Cardiac fibroblast (primary cell): Measurements from ENCODE around the gene TNIK.
"Not testable (repeated sequence)": the region's sequence is repeated elsewhere in the genome, so short reads cannot be mapped to it uniquely, and the experiment has no call there.

ENCODE experiments used
- DNase-seq, 2 donors: peaks; one replicate each; pipeline versions ENCODE4 v3.0.0 to v3.0.0-alpha.2; 2010; ENCODE audit warnings: low read depth in 2 of 2
- H3K4me3 ChIP-seq, 2 donors: replicated peaks in 1 of 2; 1 replicate in 1 of 2; 2 replicates in 1 of 2; pipeline ENCODE4 v1.5.1; 2011; ENCODE audit warnings: low read depth in 2 of 2, low read length in 2 of 2, mild to moderate bottlenecking in 2 of 2, moderate library complexity in 1 of 2
- TF ChIP-seq, protein P1 (sequence below): IDR thresholded peaks from one replicate; pipeline ENCODE4 v1.5.1; 2011; ENCODE audit warnings: low read depth, mild to moderate bottlenecking, low read length, inconsistent platforms

TNIK gene

DNA sequence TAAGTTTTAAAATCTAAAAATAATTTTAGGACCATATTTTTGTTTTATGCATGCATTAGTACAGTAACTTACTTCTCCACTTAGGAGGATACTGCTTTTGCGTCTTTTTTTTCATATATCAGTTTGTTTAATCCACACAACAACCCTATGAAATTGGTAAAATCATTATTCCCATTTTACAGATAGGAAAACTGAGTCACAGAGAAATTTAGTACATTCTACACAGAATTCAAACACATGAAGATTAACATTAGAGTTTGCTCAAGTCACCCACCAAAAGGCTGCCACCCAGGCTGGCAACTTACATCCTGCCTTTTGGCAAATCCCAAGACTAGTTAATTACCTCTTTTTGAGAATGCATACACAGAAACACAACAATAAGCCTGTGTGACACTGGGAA lies 28.7 kb downstream of the TNIK start:
- DNase-seq, result no peak
- TF ChIP-seq, protein P1, sequence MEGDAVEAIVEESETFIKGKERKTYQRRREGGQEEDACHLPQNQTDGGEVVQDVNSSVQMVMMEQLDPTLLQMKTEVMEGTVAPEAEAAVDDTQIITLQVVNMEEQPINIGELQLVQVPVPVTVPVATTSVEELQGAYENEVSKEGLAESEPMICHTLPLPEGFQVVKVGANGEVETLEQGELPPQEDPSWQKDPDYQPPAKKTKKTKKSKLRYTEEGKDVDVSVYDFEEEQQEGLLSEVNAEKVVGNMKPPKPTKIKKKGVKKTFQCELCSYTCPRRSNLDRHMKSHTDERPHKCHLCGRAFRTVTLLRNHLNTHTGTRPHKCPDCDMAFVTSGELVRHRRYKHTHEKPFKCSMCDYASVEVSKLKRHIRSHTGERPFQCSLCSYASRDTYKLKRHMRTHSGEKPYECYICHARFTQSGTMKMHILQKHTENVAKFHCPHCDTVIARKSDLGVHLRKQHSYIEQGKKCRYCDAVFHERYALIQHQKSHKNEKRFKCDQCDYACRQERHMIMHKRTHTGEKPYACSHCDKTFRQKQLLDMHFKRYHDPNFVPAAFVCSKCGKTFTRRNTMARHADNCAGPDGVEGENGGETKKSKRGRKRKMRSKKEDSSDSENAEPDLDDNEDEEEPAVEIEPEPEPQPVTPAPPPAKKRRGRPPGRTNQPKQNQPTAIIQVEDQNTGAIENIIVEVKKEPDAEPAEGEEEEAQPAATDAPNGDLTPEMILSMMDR, result no peak
- H3K4me3 ChIP-seq, result no peak overlapping the region

DNA sequence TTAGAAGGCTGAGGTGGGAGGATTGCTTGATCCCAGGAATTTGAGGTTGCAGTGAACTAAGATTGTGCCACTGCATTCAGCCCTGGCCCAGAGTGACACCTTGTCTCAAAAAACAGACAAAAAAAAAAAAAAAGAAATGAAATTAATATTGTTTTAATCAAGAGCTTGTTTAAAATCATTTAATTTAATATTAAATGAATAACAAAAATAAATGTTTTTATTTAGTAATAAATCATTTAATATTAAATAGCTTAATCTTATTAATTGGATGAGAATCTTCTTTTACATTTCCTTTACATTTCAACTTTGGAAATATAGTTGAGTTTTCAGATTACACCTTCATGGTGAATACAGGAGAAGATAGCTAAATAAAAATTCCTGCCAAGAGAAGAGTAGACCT lies 29.7 kb downstream of the TNIK start:
- H3K4me3 ChIP-seq, result no peak overlapping the region
- TF ChIP-seq, protein P1, result no peak
- DNase-seq, result no peak

DNA sequence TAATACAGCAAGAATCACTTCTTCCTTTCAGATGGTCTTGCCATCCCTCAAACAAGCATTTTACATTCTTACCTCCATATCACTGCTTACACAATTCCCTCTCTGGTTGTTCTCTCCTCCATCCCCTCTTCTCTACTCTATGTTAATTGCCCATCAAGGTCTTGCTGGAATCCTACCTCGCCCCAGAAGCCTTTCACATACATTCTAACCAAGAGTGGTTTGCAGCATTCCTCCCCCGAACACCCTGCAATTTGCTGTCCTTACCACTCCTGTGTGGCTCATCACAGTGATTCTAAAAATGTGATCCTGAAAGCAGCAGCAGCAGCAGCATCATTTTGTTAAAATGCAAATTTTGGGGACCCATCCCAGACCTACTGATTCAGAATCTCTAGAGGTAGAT lies 30.6 kb downstream of the TNIK start:
- no peak overlapping the region for H3K4me3 ChIP-seq
- DNase-seq, result no peak
- TF ChIP-seq, protein P1, result no peak

DNA sequence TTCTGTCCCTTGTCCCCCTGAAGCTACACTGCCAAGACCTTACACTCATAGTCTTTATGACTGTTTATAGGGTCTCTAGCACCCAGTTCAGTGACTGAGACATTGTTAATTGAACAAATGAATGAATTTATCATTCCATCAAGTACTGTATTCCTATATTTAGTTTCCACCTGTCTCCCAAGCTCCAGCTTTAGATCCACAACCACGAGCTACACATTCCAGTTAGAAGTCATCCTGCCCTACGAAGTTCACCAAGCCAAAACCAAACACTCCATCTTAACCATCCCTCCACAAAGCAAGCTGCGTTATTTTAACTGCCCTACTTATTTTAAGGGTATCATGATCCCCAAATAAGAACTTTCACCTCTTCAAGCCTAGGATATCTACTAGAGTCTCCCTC lies 31.3 kb downstream of the TNIK start:
- no peak for DNase-seq
- TF ChIP-seq, protein P1, result no peak

DNA sequence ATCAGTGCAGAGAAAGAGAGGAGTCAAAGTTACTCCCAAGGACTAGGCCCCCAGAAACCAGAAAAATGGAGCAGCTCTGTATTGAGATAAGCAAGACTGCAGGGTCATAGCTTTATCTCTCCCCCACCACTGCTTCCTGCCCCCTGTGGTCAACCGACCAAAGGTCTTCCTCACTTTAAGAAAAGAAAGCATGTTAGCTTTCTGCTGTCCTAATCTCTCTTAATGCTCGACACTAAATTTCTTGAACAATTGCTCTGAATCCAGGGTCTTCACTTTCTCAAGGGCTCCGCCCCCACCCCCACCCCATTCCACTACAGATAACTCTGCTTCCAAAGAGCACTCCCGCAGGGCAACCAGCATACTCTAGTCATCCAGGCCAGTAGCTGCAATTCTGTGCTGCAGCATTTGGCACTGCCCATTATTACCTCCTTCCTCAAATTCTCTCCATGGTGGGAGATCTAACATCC lies 31.9 kb downstream of the TNIK start:
- TF ChIP-seq, protein P1, result no peak
- no peak for DNase-seq
- H3K4me3 ChIP-seq, result no peak overlapping the region

More for the DNA sequence above, 31.3 kb downstream of the TNIK start:
- no peak overlapping the region for H3K4me3 ChIP-seq

DNA sequence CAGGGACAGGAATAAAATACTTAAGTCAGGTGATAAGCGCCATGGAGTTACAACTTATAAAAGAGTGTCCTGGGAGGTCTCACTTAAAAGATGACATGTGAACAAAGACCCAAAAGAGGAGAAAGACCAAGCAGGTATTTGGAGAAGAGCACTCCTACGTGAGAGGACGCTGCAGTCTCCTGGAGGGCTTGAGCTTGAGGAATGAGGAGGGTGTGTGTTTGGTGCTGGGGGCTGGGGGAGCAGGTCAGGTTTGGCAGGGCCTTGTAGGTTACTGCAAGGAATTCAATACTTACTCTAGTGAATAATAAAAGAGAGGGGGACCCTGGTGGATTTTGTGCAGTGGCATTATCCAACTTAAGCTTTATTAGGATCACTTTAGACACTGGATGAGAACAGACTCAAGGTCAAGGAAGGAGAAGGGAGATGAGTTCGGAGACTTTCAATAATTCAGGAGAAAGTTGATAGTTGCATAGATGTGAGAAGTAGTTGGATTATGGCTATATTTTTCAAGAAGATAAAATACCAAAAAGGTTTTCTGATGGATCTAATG lies 32.4 kb downstream of the TNIK start:
- no peak overlapping the region for H3K4me3 ChIP-seq
- TF ChIP-seq, protein P1, result no peak
- no peak for DNase-seq

DNA sequence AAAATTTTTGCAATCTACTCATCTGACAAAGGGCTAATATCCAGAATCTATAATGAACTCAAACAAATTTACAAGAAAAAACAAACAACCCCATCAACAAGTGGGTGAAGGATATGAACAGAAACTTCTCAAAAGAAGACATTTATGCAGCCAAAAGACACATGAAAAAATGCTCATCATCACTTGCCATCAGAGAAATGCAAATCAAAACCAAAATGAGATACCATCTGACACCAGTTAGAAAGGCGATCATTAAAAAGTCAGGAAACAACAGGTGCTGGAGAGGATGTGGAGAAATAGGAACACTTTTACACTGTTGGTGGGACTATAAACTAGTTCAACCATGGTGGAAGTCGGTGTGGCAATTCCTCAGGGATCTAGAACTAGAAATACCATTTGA lies 36.1 kb downstream of the TNIK start:
- not testable (repeated sequence) for DNase-seq, H3K4me3 ChIP-seq

DNA sequence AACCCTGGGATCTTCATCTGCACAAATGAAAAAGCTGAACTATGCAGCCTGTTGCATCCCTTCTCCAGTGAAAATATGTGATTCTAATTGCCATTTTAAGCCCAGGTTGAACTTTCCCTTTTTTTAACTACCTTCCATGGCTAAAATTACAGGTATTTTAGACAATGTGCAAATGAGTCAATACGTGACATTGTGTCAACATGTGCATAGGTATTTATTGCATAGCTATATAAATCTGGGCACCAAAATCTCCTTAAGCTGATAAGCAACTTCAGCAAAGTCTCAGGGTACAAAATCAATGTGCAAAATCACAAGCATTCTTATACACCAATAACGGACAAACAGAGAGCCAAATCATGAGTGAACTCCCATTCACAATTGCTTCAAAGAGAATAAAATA lies 37.4 kb downstream of the TNIK start:
- not testable (repeated sequence) for H3K4me3 ChIP-seq, DNase-seq
